Kidney (tissue), 14 donors: ENCODE results near the gene TUBB4A. TPM values are rescaled to one million over a fixed set of nuclear protein-coding genes. Genes with fewer than 3 reads are reported as not detected.

Experiments
- DNase-seq, 5 donors: peaks; one replicate each; pipeline ENCODE4 v3.0.0-alpha.2; 2013 to 2020
- FAIRE-seq: peaks from 2 replicates; lab custom pipeline; 2012; peaks lifted over from hg19 to GRCh38; lab: Jason Lieb, UNC
- H3K27ac ChIP-seq, 2 donors: one replicate each; pipeline ENCODE4 v1.7.0; 2013; ENCODE audit warnings: low read depth in 2 of 2, low read length in 2 of 2, inconsistent platforms in 1 of 2
- H3K27me3 ChIP-seq: one replicate; pipeline ENCODE4 v1.7.1; 2013; ENCODE audit warnings: low read length, inconsistent platforms; ENCODE audit not compliant: control insufficient read depth, insufficient read depth
- H3K36me3 ChIP-seq, 3 donors: one replicate each; pipeline versions ENCODE4 v1.7.0 to v1.7.1; 2013; ENCODE audit warnings: low read length in 3 of 3, control low read depth in 1 of 3, inconsistent platforms in 1 of 3; ENCODE audit not compliant: insufficient read depth in 3 of 3, control insufficient read depth in 2 of 3
- H3K4me1 ChIP-seq, 3 donors: one replicate each; pipeline versions ENCODE4 v1.7.0 to v1.7.1; 2013; ENCODE audit warnings: low read length in 3 of 3, inconsistent platforms in 1 of 3, low read depth in 1 of 3; ENCODE audit not compliant: control insufficient read depth in 2 of 3, insufficient read depth in 2 of 3
- H3K4me3 ChIP-seq, 3 donors: one replicate each; pipeline versions ENCODE4 v1.7.0 to v1.8.1; 2013; ENCODE audit warnings: low read length in 3 of 3, control low read depth in 1 of 3, inconsistent platforms in 1 of 3
- H3K9ac ChIP-seq, 3 donors: one replicate each; pipeline versions ENCODE4 v1.7.0 to v1.7.1; 2013; ENCODE audit warnings: low read length in 3 of 3, control low read depth in 1 of 3, inconsistent platforms in 1 of 3
- H3K9me3 ChIP-seq, 3 donors: one replicate each; pipeline versions ENCODE4 v1.7.0 to v1.7.1; 2013; ENCODE audit warnings: low read length in 3 of 3, control low read depth in 1 of 3, inconsistent platforms in 1 of 3; ENCODE audit not compliant: control insufficient read depth in 2 of 3, insufficient read depth in 1 of 3
- CTCF ChIP-seq: IDR thresholded peaks from 3 replicates; pipeline ENCODE4 v1.5.1; 2012; ENCODE audit warnings: mild to moderate bottlenecking, moderate library complexity, borderline replicate concordance; ENCODE audit not compliant: insufficient read depth; ENCODE audit errors: extremely low read depth
- intact Hi-C: fragments of 100-400 bp; cut with DNase I; formaldehyde crosslinking; loops from one replicate; pipeline ENCODE4 v1.11.1; 2022
- polyA plus RNA-seq: library from polyadenylated mRNA; stranded (reverse); fragments of 350-450 nt; fragmentation: Illumina TruSeq; extraction: RNeasy Lipid Tissue Mini Kit (QIAGEN cat#74804); gene quantifications from one replicate; pipeline ENCODE4 v1.2.3, GENCODE V29; 2014; ENCODE audit warnings: low read depth, low replicate concordance; ENCODE audit not compliant: insufficient read depth
- total RNA-seq: library from RNA; stranded (reverse); fragmentation: NEBNext Ultra II Directional; extraction: Animal tissue kit (Norgen Biotek cat#: 25700); gene quantifications from one replicate; pipeline ENCODE4 v1.2.1, GENCODE V29; 2021
- donor health status: control.
- donor health status: control.
- donor health status: control.
- donor health status: control.
- donor health status: control.
- donor health status: DM: yes; HTN: yes; CAD: no.
- donor health status: Normal renal cell carcinoma (clear cell type).

Gene TUBB4A
- total and polyA plus RNA-seq, 2 donors from 2014 or later = 4.4 to 11.3 TPM

GRCh38 chr19:6491802-6492592, 10.1 kb downstream of the TUBB4A start:
- intact Hi-C loops = no loop called here
- no peaks in the 10 kb centered on the region for H3K36me3 ChIP-seq
- H3K27me3 ChIP-seq = no peaks in the 10 kb centered on the region
- H3K4me3 ChIP-seq = no peak overlapping the region
- no peaks in the 10 kb centered on the region for H3K4me1 ChIP-seq
- H3K9ac ChIP-seq = no peak overlapping the region
- FAIRE-seq = no peak
- no peak for TF ChIP-seq CTCF
- H3K9me3 ChIP-seq = peaks cover 0 to 6% (median 2%) of the 10 kb centered on the region in 3 donors
- DNase-seq = no peak
- no peak overlapping the region for H3K27ac ChIP-seq

DNA sequence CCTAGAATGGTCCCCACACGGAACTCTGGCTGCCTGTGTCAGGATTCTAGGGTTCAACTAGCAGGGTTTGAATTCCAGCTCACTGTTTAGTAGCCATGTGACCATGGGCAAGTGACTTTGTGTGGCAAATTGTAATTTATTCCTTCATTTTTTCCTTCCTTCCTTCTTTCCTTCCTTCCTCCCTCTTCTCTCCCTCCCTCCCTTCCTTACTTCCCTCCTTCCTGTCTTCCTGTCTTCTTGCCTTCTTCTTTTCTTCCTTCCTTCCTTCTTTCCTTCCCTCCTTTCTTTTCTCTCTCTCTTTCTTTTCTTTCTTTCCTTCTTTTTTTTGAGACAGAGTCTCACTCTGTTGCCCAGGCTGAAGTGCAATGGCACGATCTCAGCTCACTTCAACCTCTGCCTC, 12.0 kb downstream of the TUBB4A start:
- Histone ChIP-seq H3K9ac (no peak overlapping the region), H3K9me3 (peaks cover 0 to 6% (median 2%) of the 10 kb centered on the region in 3 donors), H3K4me1 (no peaks in the 10 kb centered on the region), H3K36me3 (no peaks in the 10 kb centered on the region), H3K27me3 (no peaks in the 10 kb centered on the region), H3K27ac (no peak overlapping the region), H3K4me3 (no peak overlapping the region)
- DNase-seq (no peak), FAIRE-seq (no peak)
- intact Hi-C loops = no loop called here
- TF ChIP-seq CTCF = no peak

GRCh38 chr19:6489278-6490061, 12.6 kb downstream of the TUBB4A start:
- no peaks in the 10 kb centered on the region for H3K36me3 ChIP-seq
- no peak for TF ChIP-seq CTCF
- no peak overlapping the region for H3K4me3 ChIP-seq
- intact Hi-C loops = no loop called here
- H3K9me3 ChIP-seq = peaks cover 0 to 6% (median 2%) of the 10 kb centered on the region in 3 donors
- no peaks in the 10 kb centered on the region for H3K27me3 ChIP-seq
- FAIRE-seq (no peak), DNase-seq (no peak)
- no peaks in the 10 kb centered on the region for H3K4me1 ChIP-seq
- no peak overlapping the region for H3K9ac ChIP-seq
- H3K27ac ChIP-seq = no peak overlapping the region
